ENCODE results near the gene LCE7A. TPM values are rescaled to one million over a fixed set of nuclear protein-coding genes. Genes with fewer than 3 reads are reported as not detected.

The LCE7A gene
- total and polyA plus RNA-seq, 2 donors (not counting 1 experiment from before 2014, with no cell fraction given), result not detected

DNA sequence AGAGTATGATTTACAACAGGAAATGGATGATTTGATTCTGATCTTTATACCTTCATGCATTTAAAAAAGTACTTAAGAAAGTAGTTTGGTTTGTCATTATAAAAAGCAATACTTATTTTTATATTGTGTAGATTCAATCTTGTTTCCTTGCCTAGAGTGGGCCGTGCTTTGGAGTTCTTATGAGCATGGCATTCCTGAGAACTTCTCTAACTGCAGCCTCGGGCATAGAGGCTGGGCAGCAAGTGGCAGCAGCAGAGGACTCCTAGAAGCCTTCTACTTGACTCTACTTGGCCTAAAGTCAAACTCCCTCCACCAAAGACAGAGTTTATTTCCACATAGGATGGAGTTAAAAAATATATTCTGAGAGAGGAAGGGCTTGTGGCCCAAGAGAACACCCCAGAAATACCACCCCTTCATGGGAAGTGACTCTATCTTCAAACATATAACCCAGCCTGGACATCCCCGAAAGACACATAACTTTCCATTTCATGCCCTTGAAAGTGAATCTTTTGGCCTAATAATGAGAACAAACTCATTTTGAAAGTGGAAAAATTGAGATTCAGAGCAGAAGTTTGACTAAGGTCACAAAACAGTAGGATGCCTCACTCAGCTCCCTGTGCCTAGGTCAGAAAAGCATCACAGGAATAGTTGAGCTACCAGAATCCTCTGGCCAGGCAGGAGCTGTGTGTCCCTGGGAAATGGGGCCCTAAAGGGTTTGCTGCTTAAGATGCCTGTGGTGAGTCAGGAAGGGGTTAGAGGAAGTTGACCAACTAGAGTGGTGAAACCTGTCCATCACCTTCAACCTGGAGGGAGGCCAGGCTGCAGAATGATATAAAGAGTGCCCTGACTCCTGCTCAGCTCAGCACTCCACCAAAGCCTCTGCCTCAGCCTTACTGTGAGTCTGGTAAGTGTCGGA lies 48.1 kb downstream of the LCE7A start, which contains the start of gene IVL:
IVL (plus strand) TSS at position 861 of the 916 bp plus-strand sequence. CDS start 1,252 bp downstream, outside the sequence.
- Histone ChIP-seq H3K9me3 (ENCODE audit: control insufficient read depth, insufficient read depth, low read depth, low read length) (no peaks in the 10 kb centered on the region), H3K9ac (ENCODE audit: insufficient read depth, low read length) (no peak within 1 kb of the TSS)
- peak in 1 of 2 donors; percentile 14 for DNase-seq (ENCODE audit: low read depth in 2 of 2)

DNA sequence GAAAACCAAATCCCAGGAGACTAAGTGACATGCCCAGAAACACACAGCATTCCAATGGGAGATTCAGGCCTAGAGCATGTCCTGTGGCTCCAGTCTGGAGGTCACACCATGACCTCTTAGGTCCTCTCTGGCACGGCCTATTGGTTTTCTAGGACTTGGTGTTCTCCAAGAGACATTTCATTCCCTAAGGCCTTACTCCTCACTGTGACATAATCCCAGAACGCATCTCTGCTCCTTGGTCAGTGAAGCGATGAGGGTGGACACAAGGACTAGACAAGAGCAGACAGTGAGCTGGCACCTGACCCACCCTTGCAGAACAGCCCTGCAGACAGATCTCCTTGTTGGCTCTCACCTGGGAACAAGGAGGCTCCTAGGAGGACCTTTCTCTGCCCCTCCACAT lies 49.4 kb downstream of the LCE7A start:
- H3K79me2 ChIP-seq (ENCODE audit: control insufficient read depth, insufficient read depth, low read length), result no peaks in the 10 kb centered on the region
- no peak for TF ChIP-seq EZH2 (IDR thresholded peaks at IDR 0.05; ENCODE audit: low read length, missing control alignments)
- TF ChIP-seq, protein P1, sequence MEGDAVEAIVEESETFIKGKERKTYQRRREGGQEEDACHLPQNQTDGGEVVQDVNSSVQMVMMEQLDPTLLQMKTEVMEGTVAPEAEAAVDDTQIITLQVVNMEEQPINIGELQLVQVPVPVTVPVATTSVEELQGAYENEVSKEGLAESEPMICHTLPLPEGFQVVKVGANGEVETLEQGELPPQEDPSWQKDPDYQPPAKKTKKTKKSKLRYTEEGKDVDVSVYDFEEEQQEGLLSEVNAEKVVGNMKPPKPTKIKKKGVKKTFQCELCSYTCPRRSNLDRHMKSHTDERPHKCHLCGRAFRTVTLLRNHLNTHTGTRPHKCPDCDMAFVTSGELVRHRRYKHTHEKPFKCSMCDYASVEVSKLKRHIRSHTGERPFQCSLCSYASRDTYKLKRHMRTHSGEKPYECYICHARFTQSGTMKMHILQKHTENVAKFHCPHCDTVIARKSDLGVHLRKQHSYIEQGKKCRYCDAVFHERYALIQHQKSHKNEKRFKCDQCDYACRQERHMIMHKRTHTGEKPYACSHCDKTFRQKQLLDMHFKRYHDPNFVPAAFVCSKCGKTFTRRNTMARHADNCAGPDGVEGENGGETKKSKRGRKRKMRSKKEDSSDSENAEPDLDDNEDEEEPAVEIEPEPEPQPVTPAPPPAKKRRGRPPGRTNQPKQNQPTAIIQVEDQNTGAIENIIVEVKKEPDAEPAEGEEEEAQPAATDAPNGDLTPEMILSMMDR (conservative IDR thresholded peaks at IDR 0.05 in 1 of 2, IDR thresholded peaks at IDR 0.05 in 1 of 2; ENCODE audit: low read depth in 1 of 2, low read length in 2 of 2), result no peak
- no peaks in the 10 kb centered on the region for H3K36me3 ChIP-seq (ENCODE audit: control insufficient read depth, insufficient read depth, low read length)
- H2AFZ ChIP-seq (ENCODE audit: low read length), result no peak overlapping the region
- no peak overlapping the region for H3K27ac ChIP-seq (ENCODE audit: insufficient read depth, low read length)
- no peaks in the 10 kb centered on the region for H3K9me3 ChIP-seq (ENCODE audit: control insufficient read depth, insufficient read depth, low read depth, low read length)
- no peak overlapping the region for H3K4me2 ChIP-seq (ENCODE audit: extremely low read depth, insufficient read depth, low read length)
- no peak overlapping the region for H3K9ac ChIP-seq (ENCODE audit: insufficient read depth, low read length)
- no peak overlapping the region for H3K4me3 ChIP-seq (replicated peaks in 1 of 4; ENCODE audit: control extremely low read depth in 1 of 4, insufficient read depth in 1 of 4, low read depth in 3 of 4, low read length in 4 of 4)
- H3K4me1 ChIP-seq (ENCODE audit: control insufficient read depth, extremely low read depth, insufficient read depth, low read length), result peaks cover 11% of the 10 kb centered on the region
- H4K20me1 ChIP-seq (ENCODE audit: control insufficient read depth, extremely low read depth, insufficient read depth, low read length), result no peaks in the 10 kb centered on the region
- peaks cover 13% of the 10 kb centered on the region for H3K27me3 ChIP-seq (ENCODE audit: control insufficient read depth, insufficient read depth, low read length)
- no peak for DNase-seq (ENCODE audit: low read depth in 2 of 2)

More for the DNA sequence above, 48.1 kb downstream of the LCE7A start, which contains the start of gene IVL:
- Histone ChIP-seq H3K36me3 (ENCODE audit: control insufficient read depth, insufficient read depth, low read length) (no peaks in the 10 kb centered on the region), H4K20me1 (ENCODE audit: control insufficient read depth, extremely low read depth, insufficient read depth, low read length) (no peaks in the 10 kb centered on the region), H3K27ac (ENCODE audit: insufficient read depth, low read length) (no peak within 1 kb of the TSS), H2AFZ (ENCODE audit: low read length) (no peak within 1 kb of the TSS), H3K4me2 (ENCODE audit: extremely low read depth, insufficient read depth, low read length) (no peak within 1 kb of the TSS), H3K4me3 (replicated peaks in 1 of 4; ENCODE audit: control extremely low read depth in 1 of 4, insufficient read depth in 1 of 4, low read depth in 3 of 4, low read length in 4 of 4) (no peak within 1 kb of the TSS), H3K79me2 (ENCODE audit: control insufficient read depth, insufficient read depth, low read length) (no peaks in the 10 kb centered on the region), H3K27me3 (ENCODE audit: control insufficient read depth, insufficient read depth, low read length) (peaks cover 13% of the 10 kb centered on the region), H3K4me1 (ENCODE audit: control insufficient read depth, extremely low read depth, insufficient read depth, low read length) (peaks cover 11% of the 10 kb centered on the region)
- TF ChIP-seq EZH2 (IDR thresholded peaks at IDR 0.05; ENCODE audit: low read length, missing control alignments), result no peak
- TF ChIP-seq, protein P1 (conservative IDR thresholded peaks at IDR 0.05 in 1 of 2, IDR thresholded peaks at IDR 0.05 in 1 of 2; ENCODE audit: low read depth in 1 of 2, low read length in 2 of 2), result no peak

Other genes starting within 250 kb of the LCE7A start
- gene LCE3B, start 246.2 kb upstream of the LCE7A start, total RNA-seq, result not detected in 2 replicates
- not detected in 2 replicates for gene LCE3B, start 246.2 kb upstream of the LCE7A start, polyA plus RNA-seq
- gene LCE3A, start 236.9 kb upstream of the LCE7A start, total RNA-seq, result not detected in 2 replicates
- not detected in 2 replicates for gene LCE3A, start 236.9 kb upstream of the LCE7A start, polyA plus RNA-seq
- not detected in 2 replicates for gene LCE2D, start 196.6 kb upstream of the LCE7A start, total RNA-seq
- not detected in 2 replicates for gene LCE2D, start 196.6 kb upstream of the LCE7A start, polyA plus RNA-seq
- not detected in 2 replicates for gene LCE2C, start 184.7 kb upstream of the LCE7A start, total RNA-seq
- gene LCE2C, start 184.7 kb upstream of the LCE7A start, polyA plus RNA-seq, result 0.12 and 1.5 TPM in 2 replicates
- not detected in 2 replicates for gene LCE2B, start 173.9 kb upstream of the LCE7A start, total RNA-seq
- gene LCE2B, start 173.9 kb upstream of the LCE7A start, polyA plus RNA-seq, result 0.17 and 0.53 TPM in 2 replicates
- 0.33 TPM in 1 of 2 replicates, not detected in the other for gene LCE2A, start 161.7 kb upstream of the LCE7A start, total RNA-seq
- gene LCE2A, start 161.7 kb upstream of the LCE7A start, polyA plus RNA-seq, result 0.91 and 8.1 TPM in 2 replicates
- not detected in 2 replicates for gene LCE4A, start 151.8 kb upstream of the LCE7A start, total RNA-seq
- not detected in 2 replicates for gene LCE4A, start 151.8 kb upstream of the LCE7A start, polyA plus RNA-seq
- not detected in 2 replicates for gene KPRP, start 102.0 kb upstream of the LCE7A start, total RNA-seq
- gene KPRP, start 102.0 kb upstream of the LCE7A start, polyA plus RNA-seq, result 0.33 and 0.63 TPM in 2 replicates
- not detected in 2 replicates for gene LCE1F, start 84.9 kb upstream of the LCE7A start, total RNA-seq
- not detected in 2 replicates for gene LCE1F, start 84.9 kb upstream of the LCE7A start, polyA plus RNA-seq
- not detected in 2 replicates for gene LCE1E, start 73.7 kb upstream of the LCE7A start, total RNA-seq
- gene LCE1E, start 73.7 kb upstream of the LCE7A start, polyA plus RNA-seq, result 0.08 and 0.14 TPM in 2 replicates
- gene LCE1D, start 63.3 kb upstream of the LCE7A start, total RNA-seq, result not detected in 2 replicates
- not detected in 2 replicates for gene LCE1D, start 63.3 kb upstream of the LCE7A start, polyA plus RNA-seq
- gene LCE1C, start 53.3 kb upstream of the LCE7A start, total RNA-seq, result not detected in 2 replicates
- gene LCE1C, start 53.3 kb upstream of the LCE7A start, polyA plus RNA-seq, result not detected in 2 replicates
- gene LCE1B, start 48.0 kb upstream of the LCE7A start, total RNA-seq, result not detected in 2 replicates
- gene LCE1B, start 48.0 kb upstream of the LCE7A start, polyA plus RNA-seq, result not detected in 2 replicates
- gene LCE1A, start 32.5 kb upstream of the LCE7A start, total RNA-seq, result not detected in 2 replicates
- gene LCE1A, start 32.5 kb upstream of the LCE7A start, polyA plus RNA-seq, result not detected in 2 replicates
- not detected in 2 replicates for gene LCE6A, start 17.1 kb upstream of the LCE7A start, total RNA-seq
- gene LCE6A, start 17.1 kb upstream of the LCE7A start, polyA plus RNA-seq, result not detected in 2 replicates
- gene SMCP, start 18.3 kb downstream of the LCE7A start, total RNA-seq, result 0.17 TPM in 1 of 2 replicates, not detected in the other
- gene SMCP, start 18.3 kb downstream of the LCE7A start, polyA plus RNA-seq, result 0.12 TPM in 1 of 2 replicates, not detected in the other
- gene IVL, start 48.5 kb downstream of the LCE7A start, total RNA-seq, result not detected in 2 replicates
- gene IVL, start 48.5 kb downstream of the LCE7A start, polyA plus RNA-seq, result 0.10 and 0.34 TPM in 2 replicates
- not detected in 2 replicates for gene SPRR5, start 87.2 kb downstream of the LCE7A start, total RNA-seq
- gene SPRR5, start 87.2 kb downstream of the LCE7A start, polyA plus RNA-seq, result not detected in 2 replicates
- gene SPRR4, start 110.7 kb downstream of the LCE7A start, total RNA-seq, result not detected in 2 replicates
- not detected in 2 replicates for gene SPRR4, start 110.7 kb downstream of the LCE7A start, polyA plus RNA-seq
- gene SPRR1A, start 124.1 kb downstream of the LCE7A start, total RNA-seq, result not detected in 2 replicates
- gene SPRR1A, start 124.1 kb downstream of the LCE7A start, polyA plus RNA-seq, result not detected in 2 replicates
- gene SPRR3, start 141.8 kb downstream of the LCE7A start, total RNA-seq, result not detected in 2 replicates
- gene SPRR3, start 141.8 kb downstream of the LCE7A start, polyA plus RNA-seq, result not detected in 2 replicates
- not detected in 2 replicates for gene SPRR1B, start 171.2 kb downstream of the LCE7A start, total RNA-seq
- not detected in 2 replicates for gene SPRR1B, start 171.2 kb downstream of the LCE7A start, polyA plus RNA-seq
- not detected in 2 replicates for gene SPRR2D, start 181.1 kb downstream of the LCE7A start, total RNA-seq
- not detected in 2 replicates for gene SPRR2D, start 181.1 kb downstream of the LCE7A start, polyA plus RNA-seq
- not detected in 2 replicates for gene SPRR2A, start 197.5 kb downstream of the LCE7A start, total RNA-seq
- not detected in 2 replicates for gene SPRR2A, start 197.5 kb downstream of the LCE7A start, polyA plus RNA-seq
- not detected in 2 replicates for gene SPRR2B, start 211.6 kb downstream of the LCE7A start, total RNA-seq
- not detected in 2 replicates for gene SPRR2B, start 211.6 kb downstream of the LCE7A start, polyA plus RNA-seq
- gene SPRR2E, start 234.5 kb downstream of the LCE7A start, total RNA-seq, result not detected in 2 replicates
- gene SPRR2E, start 234.5 kb downstream of the LCE7A start, polyA plus RNA-seq, result not detected in 2 replicates

Data from fibroblast of lung (primary cell).